Hematopoietic multipotent progenitor cell treated with erythropoietin and hydrocortisone succinate and interleukin-3 and kit ligand, for 17 days (in vitro differentiated cells): ENCODE results near the gene RARA.
A peak's percentile ranks its signal among the peaks of the same experiment; 100 is the strongest.

ENCODE experiments used
- DNase-seq: peaks from one replicate; pipeline ENCODE4 v3.0.0-alpha.2; 2015; ENCODE audit warnings: low spot score

Gene RARA

DNA sequence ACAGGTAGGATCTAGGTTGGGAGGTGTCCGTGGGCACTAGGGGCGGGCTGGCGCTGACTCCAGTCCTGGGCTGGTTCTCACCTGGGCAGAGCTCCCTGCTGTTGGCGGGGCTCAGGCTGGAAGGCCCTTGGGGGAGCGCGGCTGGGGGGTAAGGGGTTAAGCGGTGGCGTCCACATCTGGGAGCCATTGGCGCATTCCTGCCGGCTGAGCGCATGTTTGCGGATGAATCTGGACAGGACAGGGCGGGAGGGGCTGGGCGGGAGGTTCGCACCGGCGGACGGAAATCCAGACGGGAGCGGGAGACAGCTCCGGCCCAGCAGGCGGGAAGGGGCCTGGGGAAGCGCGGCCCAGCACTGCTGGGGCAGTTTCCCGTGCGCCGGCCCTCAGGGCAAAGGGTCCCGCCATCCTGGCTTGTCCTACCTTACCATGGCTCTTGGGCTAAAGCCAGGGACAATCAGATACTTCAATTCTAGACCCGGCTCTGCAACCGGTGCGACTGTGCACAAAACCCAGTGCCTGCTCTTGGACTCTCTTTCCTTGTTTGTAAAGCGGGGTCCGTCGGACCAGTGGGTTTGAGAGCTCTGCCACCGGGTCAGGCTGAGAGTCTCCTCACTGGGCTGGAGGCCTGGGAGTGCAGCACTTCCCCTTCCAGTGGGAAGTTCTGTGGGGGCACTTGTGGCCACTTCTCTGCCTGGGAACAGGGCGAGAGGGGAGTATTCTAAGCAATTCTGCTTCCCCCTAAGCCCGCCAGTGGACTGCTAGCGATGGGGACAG is 7.8 kb downstream of the RARA start:
- DNase-seq: no peak

DNA sequence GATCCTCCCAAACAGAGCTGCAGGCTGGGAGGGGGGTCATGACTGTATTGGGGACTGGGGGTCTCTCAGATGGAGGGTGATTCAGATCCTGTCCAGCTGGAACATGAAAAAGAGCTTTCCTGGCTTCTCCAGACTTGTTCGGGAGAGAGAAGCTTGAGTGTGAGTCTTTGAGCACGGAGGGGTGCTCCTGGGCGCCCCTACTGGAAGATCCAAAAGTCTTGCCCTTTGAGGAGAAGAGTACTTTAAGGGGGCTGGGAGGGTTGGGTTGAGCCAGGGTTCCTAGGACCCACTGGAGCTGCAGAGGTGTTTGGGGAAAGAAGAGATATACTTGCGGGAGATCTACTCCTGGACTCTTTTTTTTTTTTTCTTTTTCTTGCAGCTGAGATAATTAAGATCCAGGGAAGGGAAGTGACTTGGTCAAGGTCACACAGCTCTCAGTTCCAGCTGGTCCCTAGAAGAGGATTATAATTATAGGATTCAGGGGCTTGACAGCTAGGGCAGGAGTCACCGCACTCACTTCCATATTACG is 8.4 kb downstream of the RARA start:
- DNase-seq: peak; percentile 74

DNA sequence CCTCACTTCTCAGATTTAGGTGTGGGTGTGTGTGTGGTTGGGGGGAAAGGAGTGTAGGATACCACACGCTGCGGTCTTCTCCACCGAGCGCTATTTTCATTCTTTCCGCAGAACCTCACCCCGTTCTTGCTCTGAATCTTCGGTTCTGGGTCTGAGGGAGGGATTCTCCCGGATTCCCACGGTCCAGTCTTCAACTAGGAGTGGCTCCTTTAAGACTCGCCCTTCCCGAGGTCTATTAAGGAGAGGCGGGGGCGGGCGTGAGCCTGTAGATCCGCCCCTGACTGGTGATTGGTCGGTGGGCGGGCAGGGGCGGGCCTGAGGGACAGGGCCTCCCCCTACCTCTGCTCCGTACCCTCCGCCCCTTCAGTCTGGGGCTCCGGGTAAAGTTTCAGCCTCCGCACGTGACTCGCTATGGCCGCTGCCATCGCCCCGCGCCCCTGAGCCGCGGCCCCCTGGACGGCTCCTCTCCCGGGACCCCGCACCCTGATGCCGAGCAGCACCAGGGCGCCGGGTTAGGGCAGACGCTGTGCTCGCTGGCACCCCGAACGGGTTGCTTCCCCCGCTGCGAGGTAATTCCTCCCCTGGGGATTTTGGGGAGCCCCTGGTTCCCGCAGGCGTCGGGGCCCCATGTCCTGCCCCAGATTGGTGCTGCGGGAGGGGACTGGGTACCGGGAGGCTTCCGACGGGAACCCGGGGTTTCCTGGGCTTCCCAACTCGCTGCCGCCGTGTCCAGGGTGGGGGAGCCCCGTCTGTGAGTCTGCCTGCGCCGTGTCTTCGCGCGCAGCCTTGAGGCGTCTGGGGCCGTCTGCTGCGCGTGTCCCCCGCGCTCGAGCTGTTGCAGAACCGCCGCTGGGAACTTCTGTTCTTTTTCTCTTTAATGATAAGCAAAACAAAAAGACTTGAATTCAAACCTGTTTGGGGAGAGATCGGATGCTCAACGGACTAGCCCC is 9.2 kb downstream of the RARA start:
- peak; percentile 92 for DNase-seq

DNA sequence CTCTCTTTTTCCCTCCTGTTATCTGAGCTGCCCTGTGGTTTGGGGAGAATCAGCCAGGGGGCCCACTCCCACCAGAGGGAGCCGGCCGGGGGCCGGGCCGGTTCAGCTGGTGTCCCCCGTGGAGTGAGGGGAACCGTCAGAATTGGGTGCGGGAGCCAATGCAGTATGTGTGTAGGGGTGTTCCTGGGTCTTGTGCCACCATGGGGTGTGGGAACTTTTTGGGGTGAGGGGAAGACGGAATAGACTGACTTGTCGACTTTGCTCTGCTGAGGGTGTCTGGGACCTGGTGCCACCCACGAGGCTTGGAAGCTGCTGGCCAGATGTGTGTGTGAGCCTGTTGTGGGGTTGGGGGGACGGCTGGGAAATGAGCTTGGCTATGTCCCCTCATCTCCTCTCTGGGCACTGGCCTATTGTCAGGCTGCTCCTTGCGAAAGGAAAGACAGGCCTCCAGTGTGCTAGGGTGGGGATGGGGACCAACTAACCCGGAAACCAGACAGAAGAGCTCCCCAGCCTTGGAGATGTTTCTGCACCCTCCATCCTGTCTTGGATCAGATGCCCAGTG is 9.9 kb downstream of the RARA start:
- DNase-seq: no peak

- DNase-seq: peak; percentile 52
Observed at GRCh38 chr17:40319651-40320540, 10.9 kb downstream of the RARA start.

GRCh38 chr17:40320756-40321523 is 12.0 kb downstream of the RARA start:
- DNase-seq: no peak

- no peak for DNase-seq
Observed at GRCh38 chr17:40321524-40321929, 12.5 kb downstream of the RARA start.

DNA sequence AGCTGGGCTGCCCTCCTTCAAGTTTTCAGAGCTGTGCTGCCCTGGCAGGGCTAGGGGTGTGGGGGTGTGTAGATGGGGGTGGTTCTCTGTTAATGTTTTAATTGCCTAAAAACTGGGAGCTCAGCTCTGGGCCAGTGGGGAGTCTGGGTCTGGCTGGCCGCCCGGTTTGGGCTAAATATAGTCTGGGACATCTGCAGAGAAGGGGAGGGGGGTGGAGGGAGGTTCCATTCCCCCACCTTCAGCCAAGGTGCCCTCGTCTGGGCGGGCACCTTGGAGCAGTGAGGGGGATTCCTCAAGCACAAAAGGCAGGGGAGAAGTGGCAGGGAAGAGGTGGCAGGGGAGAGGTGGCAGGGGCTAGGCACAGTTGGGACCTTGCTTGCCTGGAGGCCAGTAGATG is 13.0 kb downstream of the RARA start:
- no peak for DNase-seq

- peak; percentile 59 for DNase-seq
Observed at GRCh38 chr17:40322358-40323315, 13.7 kb downstream of the RARA start.

- no peak for DNase-seq
Observed at GRCh38 chr17:40323391-40324381, 14.7 kb downstream of the RARA start.

GRCh38 chr17:40325156-40326013 is 16.4 kb downstream of the RARA start:
- DNase-seq: no peak

DNA sequence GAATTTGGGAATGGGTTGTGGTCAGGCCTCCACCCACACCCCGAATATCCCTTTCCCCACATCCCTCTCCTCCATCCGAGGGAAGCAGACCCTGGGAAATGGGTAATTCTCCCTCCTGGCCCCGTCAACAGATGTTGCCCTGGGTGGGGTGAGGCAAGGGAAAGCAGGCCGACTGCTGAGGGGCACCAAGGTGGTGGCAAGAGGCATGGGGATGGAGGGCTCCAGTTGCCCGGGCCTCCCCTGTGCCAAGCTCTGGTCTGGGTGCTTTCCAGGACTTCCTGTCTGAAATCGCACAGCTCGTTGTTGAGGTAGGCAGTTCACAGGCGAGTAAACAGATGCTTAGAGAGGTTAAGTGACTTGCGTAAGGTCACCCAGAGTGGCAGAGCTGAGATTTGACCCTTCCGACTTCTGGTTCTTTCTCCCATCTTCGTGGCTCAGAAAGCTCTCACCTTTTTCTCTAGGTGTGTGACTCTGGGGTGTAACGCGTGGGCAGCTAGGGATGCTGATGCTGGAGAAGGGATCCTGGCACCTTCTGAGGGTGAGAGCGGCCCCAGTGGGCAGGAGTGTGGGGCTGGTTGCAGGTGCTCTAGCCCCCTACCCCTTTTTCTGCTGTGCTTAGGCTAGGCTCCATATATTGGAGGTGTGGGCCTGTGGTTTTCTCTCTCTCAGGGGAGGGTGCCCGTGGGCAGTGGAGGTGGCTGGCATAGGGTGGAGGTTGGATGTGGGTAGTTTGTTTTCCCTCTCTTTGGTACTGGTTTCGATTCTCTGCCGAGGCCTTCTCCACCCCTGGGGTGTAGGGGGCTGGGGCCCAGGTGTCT is 17.2 kb downstream of the RARA start:
- no peak for DNase-seq

- no peak for DNase-seq
Observed at GRCh38 chr17:40326832-40327199, 17.8 kb downstream of the RARA start.

- no peak for DNase-seq
Observed at GRCh38 chr17:40327244-40327729, 18.3 kb downstream of the RARA start.

- no peak for DNase-seq
Observed at GRCh38 chr17:40327735-40328385, 18.9 kb downstream of the RARA start.

- DNase-seq: no peak
Observed at GRCh38 chr17:40328386-40328766, 19.4 kb downstream of the RARA start.
